GM12873 (cell line): ENCODE measurements around the gene BPIFA2.

Experiments used
- CTCF ChIP-seq: IDR thresholded peaks from 2 replicates; pipeline ENCODE4 v1.5.1; 2012; ENCODE audit warnings: low read depth, mild to moderate bottlenecking, moderate library complexity, low read length, control low read depth; ENCODE audit not compliant: insufficient read depth; ENCODE audit errors: missing control alignments

Gene BPIFA2

DNA sequence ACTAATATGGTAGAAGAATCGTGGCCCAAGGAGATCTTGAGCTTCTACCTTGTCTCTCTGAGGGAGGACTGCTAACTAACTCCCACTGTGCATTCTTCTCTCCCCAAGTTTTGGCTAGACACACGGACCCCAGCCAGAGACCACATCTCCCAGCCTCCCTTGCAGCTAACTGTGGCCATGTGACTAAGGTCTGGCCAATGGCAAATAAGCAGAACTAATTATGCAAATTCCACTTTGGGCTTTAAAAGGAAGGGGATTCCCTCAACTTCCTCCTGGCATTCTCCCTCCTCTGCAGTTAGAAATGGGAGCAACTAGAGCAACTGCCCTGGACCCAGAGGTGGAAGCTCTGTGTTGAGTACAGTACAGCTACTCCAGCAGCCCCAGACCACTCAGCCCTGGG, 15.4 kb downstream of the BPIFA2 start:
- TF ChIP-seq CTCF = no peak

GRCh38 chr20:33187491-33187890, 19.5 kb downstream of the BPIFA2 start:
- TF ChIP-seq CTCF = no peak

DNA sequence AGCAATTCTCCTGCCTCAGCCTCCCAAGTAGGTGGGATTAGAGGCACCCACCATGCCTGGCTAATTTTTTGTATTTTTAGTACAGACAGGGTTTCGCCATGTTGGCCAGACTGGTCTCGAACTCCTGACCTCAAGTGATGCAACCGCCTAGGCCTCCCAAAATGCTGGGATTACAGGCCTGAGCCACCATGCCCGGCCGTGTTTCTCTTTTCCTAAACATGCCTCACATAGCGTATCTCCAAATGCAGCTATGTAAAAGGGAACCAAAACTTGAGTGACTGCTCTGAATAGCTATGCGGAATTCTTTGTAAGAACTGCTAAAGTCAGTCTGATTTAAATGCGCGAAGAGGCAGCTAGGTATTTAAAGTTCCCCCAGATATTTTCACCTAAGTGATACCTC, 20.5 kb downstream of the BPIFA2 start:
- TF ChIP-seq CTCF = no peak

DNA sequence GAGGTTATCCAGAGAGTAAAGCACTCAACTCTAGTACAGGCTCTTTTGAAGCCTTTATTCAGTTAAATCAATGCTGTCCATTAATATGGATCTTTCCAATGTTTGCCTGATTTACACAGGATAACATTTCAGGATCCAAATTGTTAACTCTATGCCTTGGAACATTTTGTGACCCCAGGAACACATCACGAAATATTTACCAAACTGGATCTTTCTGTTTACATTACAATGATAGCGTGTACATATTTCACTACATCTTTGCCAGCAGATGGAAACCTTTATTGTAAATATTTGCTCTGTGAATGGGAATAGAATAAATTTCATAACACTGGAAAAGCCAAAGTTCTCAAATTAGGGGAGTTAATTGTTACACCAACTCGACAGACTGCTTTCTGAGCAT, 23.5 kb downstream of the BPIFA2 start:
- no peak for TF ChIP-seq CTCF

DNA sequence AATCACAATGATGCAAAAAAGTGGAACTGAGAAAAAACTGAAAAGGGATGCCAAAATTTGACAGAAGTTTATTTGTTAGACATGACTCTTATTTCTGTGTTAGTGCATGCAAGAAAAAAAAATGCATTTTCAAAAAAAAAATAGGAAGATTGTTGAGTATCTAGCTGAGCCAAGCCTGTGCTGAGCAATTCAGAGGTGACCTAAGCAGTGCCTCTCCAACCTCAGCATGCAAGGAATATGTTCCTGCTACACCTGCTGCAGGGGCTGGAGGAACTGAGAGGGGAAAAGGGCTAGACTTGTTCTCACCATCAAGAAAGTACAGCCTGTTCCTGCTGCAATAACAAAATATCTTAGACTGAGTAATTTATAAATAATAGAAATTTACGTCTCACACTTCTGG, 24.0 kb downstream of the BPIFA2 start:
- no peak for TF ChIP-seq CTCF

- TF ChIP-seq CTCF = no peak
These were observed 25.0 kb downstream of the BPIFA2 start for GRCh38 chr20:33192912-33193501.

DNA sequence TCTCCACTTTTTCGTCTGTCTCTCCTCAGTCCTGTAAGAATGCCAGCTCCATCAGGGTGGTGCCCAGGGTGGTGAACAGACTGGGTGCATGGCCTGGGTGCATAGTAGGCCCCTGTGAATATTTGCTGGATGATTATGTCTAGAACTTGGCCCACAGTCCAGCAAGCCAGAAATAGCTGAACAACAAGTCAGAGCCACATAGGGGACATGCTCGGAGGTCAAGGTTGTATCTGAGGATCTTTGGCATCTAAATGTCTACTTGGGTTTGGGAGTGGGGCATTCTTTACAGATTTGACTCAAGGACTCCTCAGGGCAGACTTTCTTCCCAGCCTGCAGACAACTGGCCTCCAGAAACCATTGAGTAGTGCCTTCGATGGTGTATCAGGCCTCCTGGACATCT, 31.1 kb downstream of the BPIFA2 start:
- no peak for TF ChIP-seq CTCF

DNA sequence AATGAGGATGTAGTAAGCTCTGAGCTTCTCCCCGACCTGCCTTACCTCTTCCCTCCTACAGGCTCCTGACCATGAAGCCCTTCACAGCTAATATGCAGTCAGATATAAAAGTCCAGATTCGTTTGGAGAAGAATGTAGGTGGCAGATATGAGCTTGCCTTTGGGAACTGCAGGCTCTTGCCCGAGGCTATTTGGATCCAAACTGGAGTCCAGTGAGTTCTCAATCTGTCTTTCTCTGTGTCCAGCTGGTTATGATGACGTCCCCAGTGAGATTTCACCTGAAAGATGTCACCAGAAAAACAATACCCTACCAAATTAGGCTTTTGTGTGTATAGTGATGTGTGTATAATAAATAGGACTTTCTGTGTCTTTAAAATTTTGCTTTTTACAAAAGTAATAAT, 34.5 kb downstream of the BPIFA2 start:
- no peak for TF ChIP-seq CTCF
